Fibroblast of the aortic adventitia (primary cell): Measurements from ENCODE around the gene HJURP. TPM values are rescaled to one million over a fixed set of nuclear protein-coding genes. Genes with fewer than 3 reads are reported as not detected.

ENCODE experiments used
- DNase-seq: peaks from one replicate; pipeline ENCODE4 v3.0.0-alpha.2; 2010; ENCODE audit warnings: low read depth
- H3K4me3 ChIP-seq: 2 replicates; pipeline ENCODE4 v1.5.1; 2011; ENCODE audit warnings: low read depth, mild to moderate bottlenecking, control low read depth, low read length, moderate library complexity
- total RNA-seq: library from RNA; depleted of rRNA; stranded (reverse); fragments of >200 nt; gene quantifications from 2 replicates; pipeline ENCODE4 v1.2.3, GENCODE V29; 2012; ENCODE audit warnings: low replicate concordance
- TF ChIP-seq, protein P1 (sequence below): IDR thresholded peaks from 2 replicates; pipeline ENCODE4 v1.5.1; 2011; ENCODE audit warnings: mild to moderate bottlenecking, low read length, control low read depth, inconsistent platforms; ENCODE audit not compliant: insufficient read depth

Gene HJURP
- total RNA-seq, 1 donor = 34.9 TPM

DNA sequence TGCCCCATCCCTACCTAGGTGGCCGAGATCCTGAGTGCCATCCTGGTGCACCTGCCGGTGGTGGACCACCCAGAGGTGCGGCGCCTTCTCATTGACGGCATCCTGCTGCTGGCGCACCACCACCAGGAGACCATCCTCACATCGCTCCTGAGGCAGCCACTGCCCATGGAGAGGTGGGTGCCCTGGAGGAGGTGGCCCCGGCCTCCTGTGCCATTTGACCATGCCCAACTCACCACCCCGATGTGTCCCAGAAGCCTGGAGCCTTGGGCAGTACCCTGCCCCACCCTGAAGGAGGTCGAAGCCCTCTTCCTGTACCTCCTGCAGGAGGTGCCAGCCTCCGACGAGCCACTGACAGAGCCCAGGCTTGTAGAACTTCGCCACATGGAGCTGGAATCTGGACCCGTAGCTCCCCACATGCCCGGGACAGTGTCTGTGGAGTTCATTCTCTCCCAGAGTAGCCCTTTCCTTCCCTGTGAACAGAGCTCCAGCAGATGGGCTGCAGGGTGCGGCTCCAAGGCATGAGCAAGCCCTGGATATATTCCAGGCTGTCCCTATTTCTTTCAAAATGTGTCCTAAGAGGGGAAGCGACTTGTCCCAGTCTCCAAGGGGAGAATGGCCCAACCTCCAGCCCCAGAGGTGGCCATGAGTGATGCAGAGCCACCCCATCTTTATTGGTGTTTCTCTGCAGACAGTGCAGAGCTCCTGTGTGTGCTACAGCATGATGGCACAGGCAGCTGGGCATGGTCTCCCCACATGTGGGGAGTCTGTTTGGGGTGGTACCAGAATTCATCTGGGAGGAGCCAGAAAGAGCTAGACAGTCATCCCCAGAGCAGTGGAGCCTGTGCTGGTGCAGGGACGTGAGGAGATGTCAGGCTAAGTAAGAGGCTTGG is 34.2 kb downstream of the HJURP start:
- DNase-seq = no peak
- TF ChIP-seq, protein P1, sequence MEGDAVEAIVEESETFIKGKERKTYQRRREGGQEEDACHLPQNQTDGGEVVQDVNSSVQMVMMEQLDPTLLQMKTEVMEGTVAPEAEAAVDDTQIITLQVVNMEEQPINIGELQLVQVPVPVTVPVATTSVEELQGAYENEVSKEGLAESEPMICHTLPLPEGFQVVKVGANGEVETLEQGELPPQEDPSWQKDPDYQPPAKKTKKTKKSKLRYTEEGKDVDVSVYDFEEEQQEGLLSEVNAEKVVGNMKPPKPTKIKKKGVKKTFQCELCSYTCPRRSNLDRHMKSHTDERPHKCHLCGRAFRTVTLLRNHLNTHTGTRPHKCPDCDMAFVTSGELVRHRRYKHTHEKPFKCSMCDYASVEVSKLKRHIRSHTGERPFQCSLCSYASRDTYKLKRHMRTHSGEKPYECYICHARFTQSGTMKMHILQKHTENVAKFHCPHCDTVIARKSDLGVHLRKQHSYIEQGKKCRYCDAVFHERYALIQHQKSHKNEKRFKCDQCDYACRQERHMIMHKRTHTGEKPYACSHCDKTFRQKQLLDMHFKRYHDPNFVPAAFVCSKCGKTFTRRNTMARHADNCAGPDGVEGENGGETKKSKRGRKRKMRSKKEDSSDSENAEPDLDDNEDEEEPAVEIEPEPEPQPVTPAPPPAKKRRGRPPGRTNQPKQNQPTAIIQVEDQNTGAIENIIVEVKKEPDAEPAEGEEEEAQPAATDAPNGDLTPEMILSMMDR = no peak

DNA sequence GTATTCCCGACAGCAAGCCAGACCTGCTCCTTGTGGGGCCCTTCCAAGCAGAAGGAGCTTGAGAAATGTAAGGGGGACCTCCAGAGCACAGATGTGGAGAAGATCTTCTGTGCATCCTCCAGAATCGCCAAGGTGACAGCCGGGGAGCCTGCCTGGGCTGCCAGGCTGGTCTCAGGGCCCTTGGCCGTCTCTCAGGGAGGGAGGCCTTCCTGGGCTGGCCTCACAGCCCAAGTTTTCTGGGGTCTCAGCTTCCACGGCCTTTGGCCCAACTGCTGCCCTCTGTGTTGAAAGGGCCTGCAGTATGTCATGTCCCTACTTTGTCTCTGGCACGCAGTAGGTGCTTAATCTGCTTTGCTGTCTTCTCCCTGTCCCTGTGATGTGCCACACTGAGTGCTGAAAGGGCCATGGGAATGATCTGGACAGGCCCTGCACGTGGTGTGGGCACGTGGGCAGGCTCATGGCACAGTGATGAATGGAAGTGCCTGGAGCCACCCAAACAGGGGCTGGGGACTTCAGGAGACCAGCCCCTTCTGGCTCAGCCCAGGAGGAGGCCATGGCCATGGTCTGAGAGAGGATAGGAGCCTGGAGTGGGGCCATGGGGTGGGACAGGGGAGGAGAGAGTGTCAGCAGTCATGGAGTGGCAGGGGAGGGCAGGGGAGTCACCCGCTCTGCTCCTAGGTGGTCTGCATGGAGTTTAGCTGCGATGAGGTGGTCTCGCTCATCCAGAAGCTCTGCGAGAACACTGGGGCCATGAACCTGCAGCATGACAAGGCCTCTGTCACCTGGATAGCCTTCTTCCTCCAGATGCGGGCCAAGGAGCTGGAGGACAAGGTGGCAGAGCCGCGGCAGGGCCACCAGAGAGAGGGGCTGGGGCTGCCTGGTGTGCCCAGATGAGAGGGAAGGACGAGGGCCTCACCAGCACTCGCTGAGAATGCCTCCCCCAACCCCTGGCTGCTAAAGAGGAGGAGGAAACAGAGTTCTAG is 35.4 kb downstream of the HJURP start:
- no peak for DNase-seq
- TF ChIP-seq, protein P1 = no peak
- H3K4me3 ChIP-seq = no peak overlapping the region

More for the DNA sequence above, 34.2 kb downstream of the HJURP start:
- H3K4me3 ChIP-seq = no peak overlapping the region

DNA sequence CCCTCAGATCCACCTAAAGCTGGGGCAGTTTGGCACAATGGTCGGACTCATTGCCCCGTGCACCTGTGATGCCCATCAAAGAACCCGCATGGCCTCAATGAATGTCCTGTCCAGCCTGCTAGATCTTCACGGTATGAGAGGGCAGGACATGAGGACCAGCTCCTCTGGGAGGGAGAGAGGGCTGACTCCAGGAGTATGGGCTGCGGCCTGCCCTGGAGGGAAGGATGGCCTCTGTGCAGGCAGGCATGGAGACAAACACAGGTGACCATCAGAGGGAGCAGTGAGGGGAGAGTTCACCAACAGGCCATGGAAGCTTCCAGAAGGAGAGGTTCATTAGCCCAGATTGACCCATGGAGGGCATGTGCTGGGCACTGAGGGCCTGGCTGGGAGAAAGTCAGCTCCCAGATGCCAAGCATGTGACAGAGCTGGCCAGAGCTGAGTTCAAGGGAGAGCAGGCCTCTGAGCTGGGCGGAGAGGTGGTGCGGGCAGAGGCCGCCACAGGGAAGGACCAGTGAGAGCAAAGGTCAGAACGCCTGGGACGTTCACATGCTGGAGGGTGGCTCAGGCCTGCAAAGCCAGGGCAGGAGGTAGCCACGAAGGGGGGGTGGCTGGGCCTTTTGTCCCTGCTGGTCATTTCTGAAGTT is 36.2 kb downstream of the HJURP start:
- TF ChIP-seq, protein P1 = no peak
- H3K4me3 ChIP-seq = no peak overlapping the region
- DNase-seq = no peak

DNA sequence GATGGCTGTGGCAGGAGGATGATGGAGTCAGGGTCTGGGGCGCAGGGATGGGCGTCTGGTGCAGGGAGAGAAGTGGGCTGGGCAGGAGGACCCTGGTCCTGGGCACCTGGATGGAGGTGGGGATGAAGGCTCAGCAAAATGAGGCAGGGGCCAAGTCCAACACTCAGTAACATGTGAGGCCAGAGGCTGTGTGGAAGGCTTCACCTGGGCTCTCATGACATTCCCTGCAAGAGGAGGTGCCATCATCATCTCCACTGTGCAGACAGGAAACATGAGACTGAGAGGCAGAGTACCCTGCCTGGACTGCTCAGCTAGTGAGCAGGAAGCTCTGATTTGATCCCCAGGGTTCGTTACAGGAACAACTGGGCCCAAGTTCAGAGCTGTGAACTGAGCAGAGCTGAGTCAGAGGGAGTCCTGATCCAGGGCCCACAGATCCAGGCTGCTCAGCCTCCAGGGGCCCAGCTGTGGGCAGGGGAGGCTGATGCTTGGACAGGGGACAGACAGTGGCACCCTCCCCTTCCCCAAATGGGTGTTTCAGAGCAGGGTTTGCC is 36.9 kb downstream of the HJURP start:
- H3K4me3 ChIP-seq = no peak overlapping the region
- peak; percentile 40 for DNase-seq
- TF ChIP-seq, protein P1 = no peak

DNA sequence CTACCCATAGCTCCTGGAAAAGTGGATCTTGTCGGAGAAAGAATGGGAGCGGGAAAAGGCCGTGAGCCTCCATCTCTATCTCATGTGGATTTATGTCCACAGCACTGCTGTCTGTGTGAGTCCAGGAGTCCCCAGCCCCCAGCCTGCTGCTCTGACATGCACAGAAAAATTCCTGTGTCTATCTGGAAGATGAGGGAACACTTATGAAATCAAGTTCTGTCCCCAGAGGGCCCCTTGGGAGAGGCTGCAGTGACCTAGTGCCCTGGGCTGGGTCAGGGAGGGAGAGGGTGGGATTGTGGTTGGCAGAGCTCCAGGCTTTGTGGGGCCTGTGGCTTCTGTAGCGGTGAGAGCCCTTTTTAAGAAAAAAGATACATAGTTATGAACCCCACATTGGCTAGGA is 37.6 kb downstream of the HJURP start:
- H3K4me3 ChIP-seq = no peak overlapping the region
- no peak for DNase-seq
- TF ChIP-seq, protein P1 = no peak

DNA sequence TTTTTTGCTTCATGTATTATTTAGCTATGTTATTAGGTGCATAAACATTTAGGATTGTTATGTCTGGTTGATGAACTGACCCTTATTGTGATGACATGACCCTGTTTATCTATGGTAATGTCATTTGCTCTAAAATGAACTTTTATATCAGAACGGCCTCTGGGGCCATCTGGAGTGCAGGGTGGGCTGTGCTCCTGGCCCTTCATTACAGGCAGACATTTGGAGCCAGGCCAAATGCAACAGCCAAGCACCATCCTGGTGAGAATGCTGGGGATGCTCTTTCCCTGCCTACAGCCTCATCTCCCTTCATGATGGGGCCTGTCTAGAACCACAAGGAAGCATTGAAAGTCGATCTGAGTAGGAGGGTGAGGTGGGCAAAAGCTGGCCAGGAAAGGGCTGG is 38.0 kb downstream of the HJURP start:
- H3K4me3 ChIP-seq = no peak overlapping the region
- DNase-seq = no peak
- TF ChIP-seq, protein P1 = no peak
